GM12878 (cell line): Measurements from ENCODE around the gene NTRK1. TPM values are rescaled to one million over a fixed set of nuclear protein-coding genes. Genes with fewer than 3 reads are reported as not detected.

Experiments
- ATAC-seq: fragments of 200-7000 bp; cut with Tn5 transposase; 3 replicates; pipeline ENCODE4 v1.9.1; 2020; ENCODE audit warnings: mild to moderate bottlenecking, moderate library complexity
- BruUV-seq: library from RNA; stranded (reverse); fragments of 400-500 nt; replicated peaks from 2 replicates; lab custom pipeline; 2021; lab: Mats Ljungman, UMichigan
- CTCF ChIA-PET: fragments of 300-600 bp; sonication (Branson Sonifier 250); formaldehyde crosslinking; extraction: SDS; loops from one replicate; lab custom pipeline; 2021; ENCODE audit warnings: inconsistent platforms; lab: Yijun Ruan, JAX
- POLR2A ChIA-PET: fragments of 350-600 bp; formaldehyde crosslinking; extraction: SDS; loops from one replicate; lab custom pipeline; 2021; ENCODE audit warnings: inconsistent platforms; lab: Charles Lee
- RAD21 ChIA-PET: fragments of 300-600 bp; sonication (Branson Sonifier 250); formaldehyde crosslinking; loops from one replicate; lab custom pipeline; 2023; ENCODE audit warnings: antibody characterized with exemption; ENCODE audit not compliant: unreplicated experiment; lab: Charles Lee
- SMC1A ChIA-PET: fragments of 300-600 bp; sonication (Branson Sonifier 250); formaldehyde crosslinking; loops from one replicate; lab custom pipeline; 2023; ENCODE audit not compliant: unreplicated experiment, uncharacterized antibody; lab: Charles Lee
- DNase-seq: peaks from one replicate; pipeline ENCODE4 v3.0.0-alpha.2; 2011; ENCODE audit warnings: low read depth, low spot score
- FAIRE-seq: peaks from 3 replicates; lab custom pipeline; 2011; peaks lifted over from hg19 to GRCh38; lab: Jason Lieb, UNC
- H2AFZ ChIP-seq: 2 replicates; pipeline ENCODE4 v1.6.0; 2011; ENCODE audit warnings: low read depth, low read length, control low read depth; ENCODE audit not compliant: control insufficient read depth
- H3K27ac ChIP-seq: 2 replicates; pipeline ENCODE4 v1.5.1; 2011; ENCODE audit warnings: control low read depth; ENCODE audit not compliant: control insufficient read depth, insufficient read depth
- H3K27me3 ChIP-seq, 2 experiments: replicated peaks in 1 of 2; 2 replicates each; pipeline versions ENCODE4 v1.6.0 to v1.6.1; 2011; ENCODE audit warnings: low read length in 1 of 2; ENCODE audit not compliant: control insufficient read depth in 2 of 2, insufficient read depth in 2 of 2
- H3K36me3 ChIP-seq, 2 experiments: 2 replicates each; pipeline ENCODE4 v1.5.1; 2011; ENCODE audit warnings: low read length in 1 of 2; ENCODE audit not compliant: control insufficient read depth in 2 of 2, insufficient read depth in 2 of 2
- H3K4me1 ChIP-seq: 2 replicates; pipeline ENCODE4 v1.6.1; 2011; ENCODE audit warnings: mild to moderate bottlenecking, low read length, moderate library complexity, mixed read lengths; ENCODE audit not compliant: control insufficient read depth, insufficient read depth
- H3K4me2 ChIP-seq: 2 replicates; pipeline ENCODE4 v1.6.0; 2011; ENCODE audit warnings: control low read depth; ENCODE audit not compliant: control insufficient read depth, insufficient read depth
- H3K4me3 ChIP-seq: fragments of 200-600 bp; sonication (generic); 2 replicates; pipeline ENCODE4 v1.5.1; 2016
- H3K79me2 ChIP-seq: 2 replicates; pipeline ENCODE4 v1.6.0; 2011; ENCODE audit warnings: low read length; ENCODE audit not compliant: control insufficient read depth, insufficient read depth
- H3K9ac ChIP-seq: 2 replicates; pipeline ENCODE4 v1.8.0; 2011; ENCODE audit warnings: low read length, control low read depth, mixed read lengths; ENCODE audit not compliant: control insufficient read depth, insufficient read depth
- H3K9me3 ChIP-seq: replicated peaks from 3 replicates; pipeline ENCODE4 v1.5.1; 2011; ENCODE audit warnings: mild to moderate bottlenecking, low read length; ENCODE audit not compliant: control insufficient read depth, insufficient read depth
- H4K20me1 ChIP-seq: 2 replicates; pipeline ENCODE4 v1.6.0; 2011; ENCODE audit not compliant: control insufficient read depth, insufficient read depth
- BHLHE40 ChIP-seq, 2 experiments: fragments of 450-650 bp in 1 of 2; IDR thresholded peaks; 2 replicates each; pipeline ENCODE4 v1.6.1; 2011 to 2017; ENCODE audit warnings: low read depth in 2 of 2, borderline replicate concordance in 1 of 2, improper control_type of control experiment in 1 of 2, low read length in 1 of 2, mild to moderate bottlenecking in 1 of 2
- CBFB ChIP-seq: IDR thresholded peaks from 2 replicates; pipeline ENCODE4 v1.6.1; 2016; ENCODE audit warnings: antibody characterized with exemption, low read depth
- CBX5 ChIP-seq: sonication (generic); IDR thresholded peaks from 2 replicates; pipeline ENCODE4 v1.6.1; 2016; ENCODE audit warnings: low read depth, moderate library complexity, mild to moderate bottlenecking, inconsistent platforms
- CHD2 ChIP-seq: IDR thresholded peaks from 2 replicates; pipeline ENCODE4 v1.6.1; 2011; ENCODE audit warnings: low read depth, low read length, improper control_type of control experiment, borderline replicate concordance
- CTCF ChIP-seq, 3 experiments: IDR thresholded peaks in 2 of 3; conservative IDR thresholded peaks in 1 of 3; 2 replicates each; pipeline ENCODE4 v1.5.1; 2011; ENCODE audit warnings: low read depth in 3 of 3, low read length in 3 of 3, mild to moderate bottlenecking in 3 of 3, control low read depth in 2 of 3, moderate library complexity in 2 of 3, inconsistent platforms in 1 of 3, mixed read lengths in 1 of 3; ENCODE audit not compliant: control insufficient read depth in 2 of 3, insufficient read depth in 1 of 3; ENCODE audit errors: extremely low read depth in 1 of 3
- DPF2 ChIP-seq: fragments of 450-650 bp; IDR thresholded peaks from 2 replicates; pipeline ENCODE4 v1.6.1; 2017; ENCODE audit warnings: mild to moderate bottlenecking
- E2F4 ChIP-seq: IDR thresholded peaks from 2 replicates; pipeline ENCODE4 v1.6.1; 2012; ENCODE audit warnings: low read depth, low read length, improper control_type of control experiment
- EGR1 ChIP-seq, 2 experiments: IDR thresholded peaks; 1 replicate in 1 of 2; 2 replicates in 1 of 2; pipeline ENCODE4 v1.6.1; 2011 to 2012; ENCODE audit warnings: low read depth in 2 of 2, low read length in 2 of 2, borderline replicate concordance in 1 of 2, mild to moderate bottlenecking in 1 of 2, moderate library complexity in 1 of 2
- GATAD2B ChIP-seq: fragments of 450-650 bp; conservative IDR thresholded peaks from 2 replicates; pipeline ENCODE4 v1.6.1; 2017; ENCODE audit warnings: low read depth, mild to moderate bottlenecking, moderate library complexity
- HDGF ChIP-seq: fragments of 450-650 bp; IDR thresholded peaks from 2 replicates; pipeline ENCODE4 v1.6.1; 2016; ENCODE audit warnings: antibody characterized with exemption
- IKZF2 ChIP-seq, 2 experiments: fragments of 450-650 bp; IDR thresholded peaks; 2 replicates each; pipeline ENCODE4 v1.6.1; 2017; ENCODE audit warnings: mild to moderate bottlenecking in 2 of 2, moderate library complexity in 2 of 2
- MEF2A ChIP-seq: IDR thresholded peaks from 2 replicates; pipeline ENCODE4 v1.6.1; 2011; ENCODE audit warnings: low read depth, mild to moderate bottlenecking, low read length, moderate library complexity; ENCODE audit not compliant: insufficient read depth
- NFIC ChIP-seq: IDR thresholded peaks from 2 replicates; pipeline ENCODE4 v1.6.1; 2012; ENCODE audit warnings: low read depth, mild to moderate bottlenecking, inconsistent platforms, low read length, moderate library complexity
- RAD21 ChIP-seq: IDR thresholded peaks from 2 replicates; pipeline ENCODE4 v1.6.1; 2011; ENCODE audit warnings: mild to moderate bottlenecking, low read depth, low read length, moderate library complexity; ENCODE audit not compliant: insufficient read depth
- RCOR1 ChIP-seq: conservative IDR thresholded peaks from 2 replicates; pipeline ENCODE4 v1.6.1; 2012; ENCODE audit warnings: low read depth, low read length, improper control_type of control experiment
- RFX5 ChIP-seq: IDR thresholded peaks from 2 replicates; pipeline ENCODE4 v1.6.1; 2011; ENCODE audit warnings: low read depth, low read length, improper control_type of control experiment
- SMARCA5 ChIP-seq: fragments of 450-650 bp; IDR thresholded peaks from 2 replicates; pipeline ENCODE4 v1.6.1; 2017; ENCODE audit warnings: mild to moderate bottlenecking
- SMC3 ChIP-seq: IDR thresholded peaks from 2 replicates; pipeline ENCODE4 v1.6.1; 2011; ENCODE audit warnings: low read length, improper control_type of control experiment, borderline replicate concordance
- SUZ12 ChIP-seq: fragments of 200-600 bp; sonication (generic); IDR thresholded peaks from one replicate; pipeline ENCODE4 v1.6.1; 2018; ENCODE audit warnings: antibody characterized with exemption, mild to moderate bottlenecking; ENCODE audit not compliant: unreplicated experiment
- TBL1XR1 ChIP-seq: IDR thresholded peaks from 2 replicates; pipeline ENCODE4 v1.6.1; 2012; ENCODE audit warnings: low read depth, low read length, improper control_type of control experiment
- YY1 ChIP-seq: IDR thresholded peaks from 2 replicates; pipeline ENCODE4 v1.6.1; 2011; ENCODE audit warnings: low read depth, mild to moderate bottlenecking, low read length
- WGBS: methylation state at CpG from one replicate; pipeline ENCODE4 v1.1.6; 2016; ENCODE audit warnings: low lambda C conversion rate; ENCODE audit not compliant: insufficient replicate concordance, insufficient coverage; ENCODE audit errors: missing lambda C conversion rate; 5-methylcytosine and 5-hydroxymethylcytosine counted together
- in situ Hi-C: fragments of 300-500 bp; cut with MboI; formaldehyde crosslinking; loops from 9 replicates; pipeline ENCODE4 v1.14.3; 2018; ENCODE audit warnings: mixed read lengths
- intact Hi-C: fragments of 100-400 bp; cut with micrococcal nuclease; formaldehyde crosslinking; loops from one replicate; pipeline ENCODE4 v1.14.2; 2022; ENCODE audit not compliant: unreplicated experiment
- polyA plus RNA-seq, 11 experiments: library from polyadenylated mRNA; depleted of rRNA in 4 of 11; unstranded in 6 of 11; stranded (reverse) in 5 of 11; fragments of >200 nt; fragmentation: Nextera tagmentation in 4 of 11; fragmentation: Illumina TruSeq in 1 of 11; extraction: Ambion mirVana in 4 of 11; extraction: Trizol in 1 of 11; gene quantifications; 1 replicate in 1 of 11; 2 replicates in 10 of 11; pipeline versions ENCODE4 v1.2.1 to v1.2.3, GENCODE V29; 2011 to 2016; ENCODE audit warnings: inconsistent platforms in 2 of 11, missing spikeins in 2 of 11, low read depth in 1 of 11
- total RNA-seq, 4 experiments: library from RNA; depleted of rRNA in 3 of 4; stranded (reverse); fragments of >200 nt in 3 of 4; fragmentation: Illumina TruSeq in 1 of 4; extraction: Trizol in 1 of 4; gene quantifications; 2 replicates each; pipeline versions ENCODE4 v1.2.1 to v1.2.3, GENCODE V29; 2013 to 2021

The NTRK1 gene
- total and polyA plus RNA-seq, 10 of the 15 experiments (the other 5 are each of a cell fraction or from before 2014, with no cell fraction given) = 0.10 to 0.56 (median 0.40) TPM; not detected in 7

- ATAC-seq (peak; percentile 77), FAIRE-seq (peak; percentile 61), DNase-seq (no peak)
- Histone ChIP-seq H3K4me1 (no peaks in the 10 kb centered on the region), H4K20me1 (no peaks in the 10 kb centered on the region), H3K9ac (no peak overlapping the region), H3K36me3 (no peaks in the 10 kb centered on the region), H3K27ac (no peak overlapping the region), H2AFZ (no peak overlapping the region), H3K27me3 (peaks cover 2% of the 10 kb centered on the region in 2 experiments; a peak in 3 of 4 replicates), H3K9me3 (no peaks in the 10 kb centered on the region), H3K4me2 (no peak overlapping the region), H3K4me3 (no peak overlapping the region), H3K79me2 (no peaks in the 10 kb centered on the region)
- in situ Hi-C loops (no loop called here), intact Hi-C loops (loop anchor here (5.0 to 10.0 kb wide), 3 partner anchors 47 to 244 kb away; no protein-coding TSS in a partner anchor)
- CTCF ChIA-PET = interaction anchor here (0.7 to 4.7 kb wide), 12 partner anchors 11 to 265 kb away, joined by 3 to 47 read pairs (median 4); no protein-coding TSS in a partner anchor
- RAD21 ChIA-PET = interaction anchor here (0.6 to 5.6 kb wide), 2 partner anchors 19 to 164 kb away, joined by 3 to 33 read pairs; no protein-coding TSS in a partner anchor
- WGBS = 20% methylated on average over 18 of the region's 18 CpGs
- BruUV-seq = no TSS peak
- POLR2A ChIA-PET = no interaction called here
- SMC1A ChIA-PET = interaction anchor here (1.5 to 3.6 kb wide), 2 partner anchors 18 to 164 kb away, joined by 4 to 19 read pairs; no protein-coding TSS in a partner anchor
- TF ChIP-seq RCOR1 (no peak), TBL1XR1 (no peak), YY1 (peak; percentile 36; the same call in 1 of the 2 replicates), CTCF (IDR thresholded peaks at IDR 0.05 in 2 of 3, conservative IDR thresholded peaks at IDR 0.05 in 1 of 3; ENCODE audit: control insufficient read depth in 2 of 3, extremely low read depth in 1 of 3, insufficient read depth in 1 of 3, low read depth in 3 of 3, low read length in 3 of 3) (peak; percentile 69 to 97 (median 70)), E2F4 (no peak), DPF2 (no peak), GATAD2B (no peak; the same call in 1 of the 2 replicates), EGR1 (IDR thresholded peaks at IDR 0.05; ENCODE audit: borderline replicate concordance in 1 of 2, low read depth in 2 of 2, low read length in 2 of 2) (0 out of 3 replicates have a peak, but pooled peaks of 1 of the 2 experiments have one; percentile 11), RFX5 (no peak), NFIC (no peak), CBFB (no peak), CHD2 (peak; percentile 68), HDGF (no peak), BHLHE40 (IDR thresholded peaks at IDR 0.05; ENCODE audit: borderline replicate concordance in 1 of 2, low read depth in 2 of 2, low read length in 1 of 2) (no peak), CBX5 (no peak), IKZF2 (IDR thresholded peaks at IDR 0.05) (no peak), MEF2A (no peak), SMC3 (peak; percentile 61; the same call in 1 of the 2 replicates), SMARCA5 (no peak), RAD21 (peak; percentile 43), SUZ12 (no peak)
These were observed 49.7 kb downstream of the NTRK1 start for GRCh38 chr1:156910309-156910782.
